ENCODE data around the gene TP53I3. TPM values are rescaled to one million over a fixed set of nuclear protein-coding genes. Genes with fewer than 3 reads are reported as not detected.
"Not testable (repeated sequence)": the region's sequence is repeated elsewhere in the genome, so short reads cannot be mapped to it uniquely, and the experiment has no call there.

Gene TP53I3
- polyA plus RNA-seq, 5 donors = 49.6 to 78.6 (median 65.0) TPM

DNA sequence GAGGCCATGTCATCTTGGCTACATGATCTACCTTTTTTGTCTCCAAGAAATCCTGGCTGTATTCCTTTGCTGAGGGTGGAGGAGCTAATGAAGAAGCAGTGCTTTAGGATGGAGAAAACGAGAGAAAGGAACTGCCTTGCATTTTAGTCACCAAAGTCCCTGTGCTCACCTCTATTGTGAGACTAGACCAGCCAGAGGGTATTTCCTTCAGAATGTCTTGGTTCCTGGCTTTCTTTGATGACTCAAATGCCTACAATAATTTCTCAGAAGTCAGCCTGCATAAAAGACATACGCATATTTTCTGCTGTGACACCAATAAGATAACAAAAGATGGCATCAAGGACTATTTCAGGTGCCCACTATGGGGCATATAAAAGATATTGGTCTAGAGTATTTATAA, 19.3 kb downstream of the TP53I3 start:
- no peak for DNase-seq

- no peak for DNase-seq
Measured at GRCh38 chr2:24058564-24059271, 25.9 kb downstream of the TP53I3 start.

DNA sequence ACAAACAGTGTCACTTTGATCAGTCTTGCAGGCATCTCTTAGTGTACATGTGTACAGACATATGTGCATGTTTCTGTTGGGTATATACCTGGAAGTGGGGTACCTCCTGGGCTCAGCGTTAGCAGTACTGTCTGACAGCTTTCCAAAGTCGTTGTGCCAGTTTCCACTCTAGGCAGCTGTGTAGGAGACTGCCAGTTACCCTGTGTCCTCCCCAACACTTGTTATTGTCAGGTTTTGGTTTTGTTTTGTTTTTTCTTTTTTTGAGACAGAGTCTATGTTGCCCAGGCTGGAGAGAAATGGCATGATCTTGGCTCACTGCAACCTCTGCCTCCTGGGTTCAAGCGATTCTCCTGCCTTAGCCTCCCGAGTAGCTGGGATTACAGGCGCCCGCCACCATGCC, 28.9 kb downstream of the TP53I3 start:
- no peak for DNase-seq

DNA sequence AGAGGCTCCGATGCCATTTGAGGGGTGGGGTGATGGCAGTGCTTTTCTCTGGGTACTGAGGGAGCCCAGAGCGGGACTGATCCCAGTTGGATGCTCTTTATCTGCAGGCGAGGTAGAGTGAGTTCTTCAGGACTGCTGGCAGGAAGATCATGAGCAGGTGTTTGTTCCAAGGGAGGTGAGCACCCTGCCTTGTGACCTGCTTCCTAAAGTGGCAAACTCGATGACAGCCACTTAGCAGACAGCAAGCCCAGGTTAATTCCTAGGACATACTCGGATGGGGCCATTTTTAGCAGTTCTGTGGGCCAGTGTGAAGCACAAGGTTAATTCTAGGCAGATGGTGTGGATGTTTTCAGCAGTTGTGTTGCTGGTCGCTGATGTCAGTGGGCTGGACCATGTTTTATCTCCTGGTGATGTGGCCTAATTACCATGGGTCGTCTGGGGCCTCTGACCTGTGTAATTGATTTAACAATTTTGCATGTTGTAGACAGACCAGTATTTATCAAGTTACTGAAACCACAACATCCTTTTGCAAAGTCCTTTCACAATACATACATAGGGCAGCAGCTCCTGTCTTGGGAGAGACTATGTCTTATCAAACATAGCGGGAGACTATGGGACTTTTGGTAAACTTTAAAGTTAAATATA, 30.1 kb downstream of the TP53I3 start:
- no peak for DNase-seq

DNA sequence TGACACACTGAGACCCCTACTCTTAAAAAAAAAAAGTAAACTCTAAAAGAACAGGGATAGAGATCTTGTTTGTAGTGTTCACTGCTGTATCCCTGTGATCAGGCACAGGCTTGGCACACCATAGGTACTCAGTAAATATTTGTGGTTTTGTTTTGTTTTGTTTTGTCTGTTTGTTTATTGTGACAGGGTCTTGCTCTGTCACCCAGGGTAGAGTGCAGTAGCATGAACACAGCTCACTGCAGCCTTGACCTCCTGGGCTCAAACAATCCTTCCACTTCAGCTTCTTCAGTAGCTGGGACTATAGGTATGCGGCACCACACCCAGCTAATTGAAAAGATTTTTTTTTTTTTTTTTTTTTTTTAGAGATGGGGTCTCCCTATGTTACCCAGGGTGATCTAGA, 31.7 kb downstream of the TP53I3 start:
- DNase-seq = no peak

DNA sequence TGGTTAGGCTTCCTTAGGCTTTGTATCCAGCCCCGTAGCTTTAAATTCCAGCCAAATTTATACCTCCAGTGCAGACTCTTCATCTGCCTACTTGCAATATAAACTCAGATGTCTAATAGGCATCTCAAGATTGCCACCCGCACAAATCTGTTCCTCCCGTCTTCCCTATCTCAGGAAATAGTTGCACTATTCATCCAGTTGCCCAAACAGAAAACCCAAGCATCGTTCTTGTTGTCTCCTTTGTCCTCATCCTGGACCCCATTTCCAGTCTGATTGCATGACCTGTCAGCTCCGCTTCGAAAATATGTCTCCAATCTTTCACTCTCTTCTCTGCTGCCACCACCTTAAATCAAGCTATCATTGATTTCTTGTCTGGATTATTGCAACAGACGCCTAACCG, 32.8 kb downstream of the TP53I3 start:
- no peak for DNase-seq

- DNase-seq = peak; percentile 19 to 24
Measured at GRCh38 chr2:24050041-24050979, 34.3 kb downstream of the TP53I3 start.

GRCh38 chr2:24049485-24050021, 35.1 kb downstream of the TP53I3 start, which contains the start of gene FKBP1B:
TSS of gene FKBP1B (plus strand) at chr2:24049741. CDS start at chr2:24049850, 109 bp downstream.
- peak; percentile 21 to 33 for DNase-seq

DNA sequence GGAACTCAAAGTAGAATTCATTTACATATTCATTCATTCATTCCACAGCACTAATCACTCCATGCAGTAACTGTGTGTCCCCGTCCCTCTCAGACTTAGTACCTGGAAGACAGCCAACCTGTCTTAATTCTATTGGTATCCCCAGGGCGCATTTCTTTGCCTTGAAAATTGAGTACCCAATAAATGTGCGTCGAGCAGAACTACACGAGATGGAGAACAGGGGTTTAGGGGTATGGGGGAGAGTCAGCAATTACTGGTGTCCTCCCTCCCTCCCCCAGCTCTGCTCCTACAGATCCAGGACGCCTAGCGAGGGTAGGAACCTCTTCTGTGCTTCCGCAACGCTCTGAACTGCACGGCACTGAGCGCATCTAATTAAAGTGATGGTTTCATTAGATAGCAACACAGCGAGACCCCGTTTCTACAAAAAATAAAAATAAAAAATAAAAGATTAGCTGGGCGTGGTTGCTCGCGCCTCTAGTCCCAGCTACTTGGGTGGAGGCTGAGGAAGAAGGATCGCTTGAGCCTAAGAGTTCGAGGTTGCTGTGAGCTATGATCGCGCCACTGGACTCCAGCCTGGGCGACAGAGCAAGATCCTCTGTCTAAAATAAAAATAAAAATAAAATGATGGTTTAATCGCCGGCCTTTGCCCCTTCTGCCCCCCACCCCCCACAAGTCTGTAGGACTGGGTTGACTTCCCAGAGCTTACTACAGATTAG, 35.7 kb downstream of the TP53I3 start:
- DNase-seq = no peak

DNA sequence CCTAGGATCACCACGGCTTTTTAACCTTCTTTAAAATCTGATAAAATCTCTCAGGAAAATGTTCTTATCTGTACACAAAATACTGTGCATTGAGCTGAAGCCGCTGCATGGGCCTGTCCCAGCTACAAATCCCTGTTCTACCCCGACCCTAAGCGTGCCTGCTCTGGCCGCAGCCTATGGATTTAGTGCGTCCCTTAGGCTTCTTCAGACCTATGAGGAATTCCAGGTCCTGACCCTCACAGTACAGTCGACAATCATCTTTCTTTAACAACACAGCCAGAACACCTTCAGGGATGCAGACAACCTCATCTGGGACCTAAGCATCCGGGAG, 37.0 kb downstream of the TP53I3 start:
- no peak for DNase-seq

DNA sequence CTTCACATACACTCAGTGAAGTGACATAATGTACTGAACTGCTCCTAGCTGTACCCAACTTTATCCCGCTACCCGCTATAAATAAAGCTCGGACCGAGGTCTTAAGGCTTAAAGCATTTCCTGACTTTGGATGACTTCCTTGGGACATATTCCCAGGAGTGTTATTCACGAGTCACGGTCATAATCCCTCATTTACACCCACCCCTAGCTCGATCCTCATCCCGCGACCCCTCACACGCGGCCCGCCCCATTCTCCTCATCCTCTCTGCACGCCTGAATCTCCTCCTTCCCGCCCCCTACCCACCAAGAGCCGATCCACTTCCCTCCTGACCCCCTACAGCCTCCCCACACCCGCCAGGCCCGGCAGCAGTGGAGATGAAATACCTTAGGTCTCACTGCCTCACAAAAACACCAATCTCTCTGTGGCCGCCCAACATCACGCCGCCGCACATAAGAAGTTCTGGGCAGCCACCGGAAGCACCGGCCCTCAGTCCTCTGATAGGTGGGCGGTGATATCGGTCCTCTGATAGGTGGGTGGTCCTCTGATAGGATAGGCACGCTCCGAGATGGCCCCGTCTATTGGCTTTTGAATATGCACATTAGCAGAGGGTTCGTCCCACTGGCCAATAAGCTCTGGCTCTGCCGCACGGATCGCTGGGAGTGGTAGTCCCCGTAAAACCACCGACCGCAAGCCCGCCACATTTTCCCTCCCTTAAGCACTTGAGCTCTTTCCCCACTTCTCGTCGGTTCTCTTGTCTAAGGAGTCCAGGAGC, 37.5 kb downstream of the TP53I3 start, which contains the start of gene WDCP:
TSS of gene WDCP (minus strand) at position 462 of the 773 bp plus-strand sequence. CDS start 7,897 bp downstream, outside the sequence.
- peak; percentile 91 to 95 for DNase-seq

DNA sequence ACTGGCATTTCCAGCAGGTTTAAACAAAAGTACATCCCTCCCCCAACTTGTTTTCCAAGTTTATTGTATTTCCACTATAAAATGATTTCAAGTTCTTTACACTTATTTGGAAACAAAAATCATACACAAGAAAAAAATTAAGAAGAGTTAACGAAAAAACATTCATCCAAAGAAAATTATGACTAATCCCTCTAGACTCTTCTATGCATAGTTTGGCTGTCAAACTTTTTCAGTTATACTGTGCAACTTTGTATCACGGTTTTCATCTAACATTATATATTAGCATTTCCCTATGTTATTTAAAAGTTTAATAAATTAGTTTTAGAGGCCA, 38.1 kb downstream of the TP53I3 start:
- DNase-seq = no peak

DNA sequence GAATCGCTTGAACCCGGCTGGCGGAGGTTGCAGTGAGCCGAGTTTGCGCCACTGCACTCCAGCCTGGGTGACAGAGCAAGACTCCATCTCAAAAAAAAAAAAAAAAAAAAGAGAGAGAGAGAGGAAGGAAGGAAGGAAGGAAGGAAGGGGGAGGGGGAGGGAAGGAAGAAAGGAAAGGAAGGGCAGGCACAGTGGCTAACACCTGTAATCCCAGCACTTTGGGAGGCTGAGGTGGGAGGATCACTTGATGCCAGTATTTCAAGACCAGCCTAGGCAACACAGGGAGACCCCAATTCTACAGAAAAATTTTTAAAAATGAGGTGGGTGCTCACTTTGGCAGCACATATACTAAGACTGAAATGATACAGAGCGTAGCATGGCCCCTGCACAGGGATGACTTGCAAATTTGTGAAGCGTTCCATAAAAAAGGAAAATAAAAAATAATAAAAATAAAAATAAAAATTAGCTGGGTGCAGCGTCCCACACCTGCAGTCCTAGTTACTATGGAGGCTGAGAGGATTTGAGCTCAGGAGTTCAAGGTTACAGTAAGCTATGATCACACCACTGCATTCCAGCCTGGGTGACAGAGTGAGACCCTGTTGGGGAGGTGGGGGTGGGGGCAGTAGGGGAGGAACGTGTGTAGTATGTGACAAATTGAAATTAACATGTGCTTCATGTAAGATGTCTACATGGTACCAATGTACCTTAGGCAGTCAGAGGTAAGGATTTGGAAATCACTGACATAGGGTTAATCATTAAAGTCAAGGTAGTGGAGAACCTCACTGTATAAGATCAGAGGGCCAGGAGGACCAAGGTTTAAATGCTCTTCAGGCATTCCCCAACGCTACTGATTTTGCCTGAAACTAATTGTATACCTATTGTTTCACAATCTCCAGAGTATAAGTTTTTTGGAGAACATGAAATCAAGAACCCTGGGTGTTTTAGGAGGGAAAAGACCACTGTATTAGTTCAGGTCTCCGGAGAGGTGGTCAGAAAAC, 38.8 kb downstream of the TP53I3 start:
- no peak for DNase-seq

- DNase-seq = not testable (repeated sequence)
Measured at GRCh38 chr2:24043133-24043532, 41.5 kb downstream of the TP53I3 start.

DNA sequence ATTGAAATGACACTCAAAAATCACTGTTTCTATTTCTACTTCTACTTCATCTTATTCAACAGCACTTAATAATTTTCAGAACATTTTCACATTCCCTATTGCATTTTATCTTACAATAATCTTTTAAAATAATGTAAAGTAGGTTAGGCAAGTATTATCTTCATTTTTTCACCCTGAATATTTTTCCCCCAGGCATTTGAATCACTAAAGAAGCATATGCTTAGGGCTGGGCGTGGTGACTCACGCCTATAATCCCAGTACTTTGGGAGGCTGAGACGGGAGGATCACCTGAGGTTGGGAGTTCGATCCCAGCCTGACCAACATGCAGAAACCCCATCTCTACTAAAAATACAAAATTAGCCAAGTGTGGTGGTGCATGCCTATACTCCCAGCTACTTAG, 44.1 kb downstream of the TP53I3 start:
- no peak for DNase-seq

DNA sequence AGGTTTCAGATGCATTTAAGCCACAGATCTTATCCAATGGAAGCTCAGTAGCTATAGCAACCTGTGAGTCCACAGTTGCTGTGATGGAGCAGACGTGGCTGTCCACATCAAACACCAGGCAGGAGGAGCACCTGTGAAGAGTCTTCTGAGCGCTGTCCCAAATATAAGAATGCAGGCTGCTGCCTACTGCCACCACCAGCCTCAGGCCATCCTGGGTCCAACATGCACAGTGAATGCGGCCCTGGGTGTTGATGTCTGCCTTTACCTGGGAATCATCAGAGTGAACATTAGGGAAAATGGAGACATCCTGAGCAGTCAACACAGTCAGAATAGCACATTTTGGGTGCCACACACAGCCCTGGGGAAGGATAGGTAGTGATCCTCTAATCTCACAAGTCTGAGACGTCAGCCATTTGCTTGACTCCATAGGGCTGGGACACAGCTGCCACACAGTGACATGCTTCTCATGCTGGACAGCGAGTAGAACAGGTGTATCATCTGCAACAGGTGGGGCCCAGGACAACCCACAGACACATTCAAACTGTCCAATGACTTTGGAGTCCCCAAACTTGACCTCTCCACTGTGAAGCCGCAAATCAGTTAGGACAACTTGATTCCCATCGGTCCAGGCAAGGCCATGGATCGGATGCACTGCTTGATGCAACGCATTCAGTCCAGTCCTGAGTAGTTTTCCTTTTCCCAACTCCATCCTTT, 45.7 kb downstream of the TP53I3 start:
- no peak for DNase-seq

Data from right lung (tissue), 5 donors.